HepG2 (cell line): ENCODE results near the gene UPK1B. TPM values are rescaled to one million over a fixed set of nuclear protein-coding genes. Genes with fewer than 3 reads are reported as not detected.

Experiments
- ATAC-seq: fragments of 200-7000 bp; cut with Tn5 transposase; 3 replicates; pipeline ENCODE4 v1.9.1; 2020; ENCODE audit warnings: mild to moderate bottlenecking, moderate library complexity
- BruUV-seq: library from RNA; stranded (reverse); fragments of 400-500 nt; replicated peaks from 2 replicates; lab custom pipeline; 2021; lab: Mats Ljungman, UMichigan
- CTCF ChIA-PET: fragments of 300-600 bp; formaldehyde crosslinking; extraction: SDS; loops from one replicate; lab custom pipeline; 2021; ENCODE audit warnings: low total read pairs, inconsistent platforms, low intra/inter-chr PET ratio; lab: Yijun Ruan, JAX
- POLR2A ChIA-PET: fragments of 350-600 bp; sonication (Branson Sonifier 250); formaldehyde crosslinking; loops from one replicate; lab custom pipeline; 2020; ENCODE audit warnings: antibody characterized with exemption, inconsistent platforms; lab: Yijun Ruan, JAX
- DNase-seq: peaks from one replicate; pipeline ENCODE4 v3.0.0-alpha.2; 2015; ENCODE audit warnings: low spot score
- FAIRE-seq: peaks from 3 replicates; lab custom pipeline; 2011; peaks lifted over from hg19 to GRCh38; lab: Jason Lieb, UNC
- H2AFZ ChIP-seq: one replicate; pipeline ENCODE4 v1.6.1; 2011; ENCODE audit warnings: low read length, inconsistent platforms
- H3K27ac ChIP-seq: fragments of 300-600 bp; 3 replicates; pipeline ENCODE4 v1.8.0; 2011; ENCODE audit warnings: mixed run types, mild to moderate bottlenecking, mixed read lengths, low read length, inconsistent platforms; ENCODE audit not compliant: insufficient read depth; ENCODE audit errors: extremely low read length
- H3K27me3 ChIP-seq, 2 experiments: fragments of 200-600 bp in 1 of 2; 2 replicates in 1 of 2; 3 replicates in 1 of 2; pipeline versions ENCODE4 v1.6.0 to v1.8.0; 2011; ENCODE audit warnings: low read length in 2 of 2, mild to moderate bottlenecking in 2 of 2, moderate library complexity in 2 of 2, inconsistent platforms in 1 of 2; ENCODE audit not compliant: insufficient read depth in 2 of 2, control insufficient read depth in 1 of 2
- H3K36me3 ChIP-seq, 2 experiments: fragments of 200-600 bp in 1 of 2; replicated peaks in 1 of 2; 2 replicates in 1 of 2; 3 replicates in 1 of 2; pipeline versions ENCODE4 v1.5.1 to v1.8.0; 2011; ENCODE audit warnings: low read length in 2 of 2, inconsistent platforms in 1 of 2; ENCODE audit not compliant: insufficient read depth in 2 of 2, control insufficient read depth in 1 of 2
- H3K4me1 ChIP-seq: 2 replicates; pipeline ENCODE4 v1.5.1; 2012; ENCODE audit warnings: low read length, inconsistent platforms; ENCODE audit not compliant: insufficient read depth
- H3K4me2 ChIP-seq: 2 replicates; pipeline ENCODE4 v1.6.0; 2011; ENCODE audit warnings: low read depth, low read length, inconsistent platforms
- H3K4me3 ChIP-seq, 3 experiments: fragments of 200-600 bp in 1 of 3; sonication (generic), shearing (Covaris generic) in 1 of 3; replicated peaks in 1 of 3; 2 replicates each; pipeline ENCODE4 v1.5.1; 2011 to 2016; ENCODE audit warnings: low read length in 3 of 3, inconsistent platforms in 2 of 3, low read depth in 2 of 3, mild to moderate bottlenecking in 2 of 3, control low read depth in 1 of 3, mixed read lengths in 1 of 3; ENCODE audit not compliant: insufficient read depth in 1 of 3
- H3K79me2 ChIP-seq: one replicate; pipeline ENCODE4 v1.6.1; 2011; ENCODE audit warnings: low read length, inconsistent platforms; ENCODE audit not compliant: insufficient read depth
- H3K9ac ChIP-seq: 2 replicates; pipeline ENCODE4 v1.6.0; 2011; ENCODE audit warnings: mild to moderate bottlenecking, low read depth, low read length, inconsistent platforms; ENCODE audit not compliant: insufficient read depth
- H3K9me3 ChIP-seq: 2 replicates; pipeline ENCODE4 v1.5.1; 2012; ENCODE audit warnings: mild to moderate bottlenecking, low read length
- H4K20me1 ChIP-seq: 2 replicates; pipeline ENCODE4 v1.6.0; 2011; ENCODE audit warnings: inconsistent platforms, mild to moderate bottlenecking, low read length, moderate library complexity; ENCODE audit not compliant: insufficient read depth
- BCLAF1 ChIP-seq: fragments of 450-650 bp; IDR thresholded peaks from 2 replicates; pipeline ENCODE4 v1.6.1; 2017; ENCODE audit warnings: mild to moderate bottlenecking
- ETV6 ChIP-seq: sonication (generic); formaldehyde crosslinking; conservative IDR thresholded peaks from 2 replicates; pipeline ENCODE4 v1.4.0; 2020; ENCODE audit warnings: missing genetic modification reagents
- KAT2B ChIP-seq: fragments of 150-350 bp; IDR thresholded peaks from 2 replicates; pipeline ENCODE4 v1.6.1; 2014; ENCODE audit warnings: low read depth, low read length, borderline replicate concordance
- MIER3 ChIP-seq: IDR thresholded peaks from 2 replicates; pipeline ENCODE4 v1.6.1; 2016; ENCODE audit warnings: missing compliant biosample characterization, borderline replicate concordance
- ZBTB49 ChIP-seq: sonication (generic); formaldehyde crosslinking; IDR thresholded peaks from 2 replicates; pipeline ENCODE4 v1.4.0; 2020; ENCODE audit warnings: missing genetic modification reagents, borderline replicate concordance
- ZEB1 ChIP-seq: IDR thresholded peaks from 2 replicates; pipeline ENCODE4 v1.6.1; 2012; ENCODE audit warnings: mild to moderate bottlenecking, low read depth, inconsistent platforms; ENCODE audit not compliant: insufficient replicate concordance
- in situ Hi-C: cut with HindIII; loops from 2 replicates; pipeline ENCODE4 v1.10.0; 2017; ENCODE audit warnings: low pct_unique_long_range_greater_than_20kb; ENCODE audit not compliant: extremely low pct_ligation_motif_present
- intact Hi-C: fragments of 100-400 bp; cut with micrococcal nuclease; formaldehyde crosslinking; loops from one replicate; pipeline ENCODE4 v1.10.0; 2022; ENCODE audit not compliant: unreplicated experiment
- polyA plus RNA-seq, 8 experiments: library from polyadenylated mRNA; depleted of rRNA in 3 of 8; stranded (reverse) in 7 of 8; unstranded in 1 of 8; fragments of >200 nt; fragmentation: Illumina TruSeq in 4 of 8; extraction: Trizol in 4 of 8; gene quantifications; 2 replicates each; pipeline versions ENCODE4 v1.2.1 to v1.2.3, GENCODE V29; 2011 to 2016; ENCODE audit warnings: low read depth in 4 of 8, missing spikeins in 1 of 8, mixed read lengths in 1 of 8; ENCODE audit not compliant: insufficient read depth in 1 of 8
- total RNA-seq, 5 experiments: library from RNA; depleted of rRNA; stranded (reverse); fragments of >200 nt; fragmentation: Illumina TruSeq; extraction: Trizol; gene quantifications; 2 replicates each; pipeline ENCODE4 v1.2.3, GENCODE V29; 2016; ENCODE audit warnings: low read depth in 1 of 5
- TF ChIP-seq, protein P1 (sequence below): sonication (generic); formaldehyde crosslinking; IDR thresholded peaks from 2 replicates; pipeline ENCODE4 v1.4.0; 2020; ENCODE audit warnings: missing genetic modification reagents

Gene UPK1B
- total and polyA plus RNA-seq, 2 of the 13 experiments (the other 11 are each of a cell fraction or from before 2014, with no cell fraction given): not detected

DNA sequence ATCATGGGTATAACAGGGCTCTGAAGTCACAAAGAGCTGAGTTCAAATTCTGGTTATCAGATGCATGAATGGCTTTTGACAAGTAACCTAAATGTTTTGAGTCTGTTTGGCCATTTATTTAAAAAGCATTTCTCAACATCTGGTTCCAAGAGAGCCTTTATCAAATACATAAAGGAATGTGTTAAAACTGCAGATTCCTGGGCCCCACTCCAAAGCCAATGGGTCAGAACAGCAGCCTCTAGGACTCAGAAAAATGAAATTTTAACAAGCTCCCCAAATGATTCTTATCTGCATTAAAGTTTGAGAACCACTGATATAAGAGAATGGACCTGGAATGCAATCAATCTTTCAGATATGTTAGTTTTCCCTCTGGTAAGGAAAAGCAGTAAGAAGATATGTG is 63.9 kb downstream of the UPK1B start:
- no peak overlapping the region for H3K4me2 ChIP-seq
- no peak for FAIRE-seq
- intact Hi-C loops: no loop called here

More for the DNA sequence above, 63.9 kb downstream of the UPK1B start:
- no peak overlapping the region for H3K9ac ChIP-seq
- POLR2A ChIA-PET: no interaction called here
- H3K79me2 ChIP-seq: peaks cover 19% of the 10 kb centered on the region
- peaks cover 2 to 28% of the 10 kb centered on the region in 2 experiments; a peak in 4 of 5 replicates for H3K36me3 ChIP-seq
- in situ Hi-C loops: no loop called here
- no peaks in the 10 kb centered on the region for H3K27me3 ChIP-seq
- no peaks in the 10 kb centered on the region for H4K20me1 ChIP-seq
- H3K9me3 ChIP-seq: no peaks in the 10 kb centered on the region
- BruUV-seq: no TSS peak
- ATAC-seq (no peak), DNase-seq (no peak)
- no peak overlapping the region for H2AFZ ChIP-seq
- H3K4me1 ChIP-seq: peaks cover 22% of the 10 kb centered on the region
- no peak overlapping the region for H3K4me3 ChIP-seq
- no peak overlapping the region for H3K27ac ChIP-seq
- TF ChIP-seq BCLAF1 (no peak), ZEB1 (no peak), ZBTB49 (CRISPR knock-in tag) (no peak), KAT2B (no peak), MIER3 (CRISPR knock-in tag) (no peak), ETV6 (CRISPR knock-in tag) (no peak)
- TF ChIP-seq, protein P1, sequence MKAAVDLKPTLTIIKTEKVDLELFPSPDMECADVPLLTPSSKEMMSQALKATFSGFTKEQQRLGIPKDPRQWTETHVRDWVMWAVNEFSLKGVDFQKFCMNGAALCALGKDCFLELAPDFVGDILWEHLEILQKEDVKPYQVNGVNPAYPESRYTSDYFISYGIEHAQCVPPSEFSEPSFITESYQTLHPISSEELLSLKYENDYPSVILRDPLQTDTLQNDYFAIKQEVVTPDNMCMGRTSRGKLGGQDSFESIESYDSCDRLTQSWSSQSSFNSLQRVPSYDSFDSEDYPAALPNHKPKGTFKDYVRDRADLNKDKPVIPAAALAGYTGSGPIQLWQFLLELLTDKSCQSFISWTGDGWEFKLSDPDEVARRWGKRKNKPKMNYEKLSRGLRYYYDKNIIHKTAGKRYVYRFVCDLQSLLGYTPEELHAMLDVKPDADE (CRISPR knock-in tag): no peak
- TF ChIP-seq, all 625 proteins: peak for 0
- CTCF ChIA-PET: no interaction called here
